Tibial nerve (tissue), 4 donors: ENCODE measurements around the gene MINDY4.

Source experiments
- EP300 ChIP-seq, 2 donors: sonication (generic); formaldehyde crosslinking; IDR thresholded peaks; one replicate each; pipeline ENCODE4 v1.6.1; 2017; ENCODE audit warnings: antibody characterized with exemption in 2 of 2, mild to moderate bottlenecking in 1 of 2
- POLR2A ChIP-seq, 2 donors: fragments of 450-650 bp; IDR thresholded peaks; one replicate each; pipeline ENCODE4 v1.6.1; 2017; ENCODE audit warnings: antibody characterized with exemption in 2 of 2, mild to moderate bottlenecking in 2 of 2, moderate library complexity in 2 of 2
- TF ChIP-seq, protein P1 (sequence below), 5 experiments: fragments of 200-600 bp in 3 of 5; fragments of 450-650 bp in 2 of 5; sonication (generic) in 3 of 5; IDR thresholded peaks; one replicate each; pipeline ENCODE4 v1.5.1; 2016 to 2019; ENCODE audit warnings: antibody characterized with exemption in 5 of 5, mild to moderate bottlenecking in 3 of 5, moderate library complexity in 2 of 5

DNA sequence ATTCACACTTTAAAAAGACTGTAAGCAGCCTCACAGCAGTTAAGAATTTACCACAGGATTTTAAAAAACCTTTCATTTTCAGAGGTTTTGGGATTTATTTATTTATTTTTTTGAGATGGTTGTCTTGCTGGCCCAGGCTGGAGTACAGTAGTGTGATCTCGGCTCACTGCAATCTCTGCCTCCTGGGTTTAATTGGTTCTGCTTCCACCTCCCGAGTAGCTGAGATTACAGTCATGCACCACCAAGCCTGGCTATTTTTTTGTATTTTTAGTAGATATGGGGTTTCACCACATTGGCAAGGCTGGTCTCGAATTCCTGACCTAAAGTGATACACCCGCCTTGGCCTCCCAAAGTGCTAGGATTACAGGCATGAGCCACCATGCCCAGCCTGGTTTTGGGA lies 19.1 kb downstream of the MINDY4 start:
- TF ChIP-seq, protein P1, sequence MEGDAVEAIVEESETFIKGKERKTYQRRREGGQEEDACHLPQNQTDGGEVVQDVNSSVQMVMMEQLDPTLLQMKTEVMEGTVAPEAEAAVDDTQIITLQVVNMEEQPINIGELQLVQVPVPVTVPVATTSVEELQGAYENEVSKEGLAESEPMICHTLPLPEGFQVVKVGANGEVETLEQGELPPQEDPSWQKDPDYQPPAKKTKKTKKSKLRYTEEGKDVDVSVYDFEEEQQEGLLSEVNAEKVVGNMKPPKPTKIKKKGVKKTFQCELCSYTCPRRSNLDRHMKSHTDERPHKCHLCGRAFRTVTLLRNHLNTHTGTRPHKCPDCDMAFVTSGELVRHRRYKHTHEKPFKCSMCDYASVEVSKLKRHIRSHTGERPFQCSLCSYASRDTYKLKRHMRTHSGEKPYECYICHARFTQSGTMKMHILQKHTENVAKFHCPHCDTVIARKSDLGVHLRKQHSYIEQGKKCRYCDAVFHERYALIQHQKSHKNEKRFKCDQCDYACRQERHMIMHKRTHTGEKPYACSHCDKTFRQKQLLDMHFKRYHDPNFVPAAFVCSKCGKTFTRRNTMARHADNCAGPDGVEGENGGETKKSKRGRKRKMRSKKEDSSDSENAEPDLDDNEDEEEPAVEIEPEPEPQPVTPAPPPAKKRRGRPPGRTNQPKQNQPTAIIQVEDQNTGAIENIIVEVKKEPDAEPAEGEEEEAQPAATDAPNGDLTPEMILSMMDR (IDR thresholded peaks at IDR 0.05) = no peak
- TF ChIP-seq POLR2A (IDR thresholded peaks at IDR 0.05) (no peak), EP300 (IDR thresholded peaks at IDR 0.05) (no peak)
